HEK293 (cell line): Measurements from ENCODE around the gene TXNDC15.
A peak's percentile ranks its signal among the peaks of the same experiment; 100 is the strongest.

Experiments used
- BCL11A ChIP-seq: fragments of 450-650 bp; formaldehyde crosslinking; IDR thresholded peaks from 2 replicates; pipeline ENCODE4 v1.5.1; 2016; ENCODE audit warnings: low read depth, missing biosample characterization, missing genetic modification characterization
- KLF17 ChIP-seq: fragments of 450-650 bp; formaldehyde crosslinking; IDR thresholded peaks from 2 replicates; pipeline ENCODE4 v1.5.1; 2016; ENCODE audit warnings: missing biosample characterization, missing genetic modification characterization
- OVOL3 ChIP-seq: fragments of 450-650 bp; formaldehyde crosslinking; IDR thresholded peaks from 2 replicates; pipeline ENCODE4 v1.5.1; 2016; ENCODE audit warnings: missing biosample characterization, missing genetic modification characterization
- PATZ1 ChIP-seq: fragments of 450-650 bp; formaldehyde crosslinking; IDR thresholded peaks from 2 replicates; pipeline ENCODE4 v1.5.1; 2016; ENCODE audit warnings: missing biosample characterization, missing genetic modification characterization
- PRDM1 ChIP-seq: fragments of 450-650 bp; formaldehyde crosslinking; IDR thresholded peaks from 2 replicates; pipeline ENCODE4; 2016; ENCODE audit warnings: missing biosample characterization, missing genetic modification characterization
- TSHZ1 ChIP-seq: fragments of 450-650 bp; formaldehyde crosslinking; IDR thresholded peaks from 2 replicates; pipeline ENCODE4 v1.5.1; 2016; ENCODE audit warnings: missing biosample characterization, missing genetic modification characterization, borderline replicate concordance
- ZBTB1 ChIP-seq: fragments of 450-650 bp; formaldehyde crosslinking; IDR thresholded peaks from 2 replicates; pipeline ENCODE4 v1.5.1; 2016; ENCODE audit warnings: missing biosample characterization, missing genetic modification characterization
- ZBTB20 ChIP-seq: fragments of 450-650 bp; formaldehyde crosslinking; IDR thresholded peaks from 2 replicates; pipeline ENCODE4 v1.5.1; 2016; ENCODE audit warnings: missing biosample characterization, missing genetic modification characterization
- ZEB2 ChIP-seq: fragments of 450-650 bp; formaldehyde crosslinking; IDR thresholded peaks from 2 replicates; pipeline ENCODE4 v1.5.1; 2016; ENCODE audit warnings: missing biosample characterization, missing genetic modification characterization
- ZFHX2 ChIP-seq: fragments of 450-650 bp; formaldehyde crosslinking; conservative IDR thresholded peaks from 2 replicates; pipeline ENCODE4 v1.5.1; 2016; ENCODE audit warnings: missing biosample characterization, missing genetic modification characterization
- ZFP41 ChIP-seq: fragments of 450-650 bp; formaldehyde crosslinking; IDR thresholded peaks from 2 replicates; pipeline ENCODE4 v1.5.1; 2016; ENCODE audit warnings: missing biosample characterization, missing genetic modification characterization, borderline replicate concordance
- ZFP69B ChIP-seq: fragments of 450-650 bp; formaldehyde crosslinking; IDR thresholded peaks from 2 replicates; pipeline ENCODE4 v1.5.1; 2016; ENCODE audit warnings: missing biosample characterization, missing genetic modification characterization
- ZNF133 ChIP-seq: fragments of 450-650 bp; formaldehyde crosslinking; IDR thresholded peaks from 2 replicates; pipeline ENCODE4 v1.5.1; 2016; ENCODE audit warnings: missing biosample characterization, missing genetic modification characterization
- ZNF155 ChIP-seq: fragments of 450-650 bp; formaldehyde crosslinking; IDR thresholded peaks from 2 replicates; pipeline ENCODE4 v1.5.1; 2016; ENCODE audit warnings: missing biosample characterization, missing genetic modification characterization
- ZNF175 ChIP-seq: fragments of 450-650 bp; formaldehyde crosslinking; IDR thresholded peaks from 2 replicates; pipeline ENCODE4 v1.5.1; 2016; ENCODE audit warnings: missing biosample characterization, missing genetic modification characterization
- ZNF266 ChIP-seq: fragments of 450-650 bp; formaldehyde crosslinking; IDR thresholded peaks from 2 replicates; pipeline ENCODE4 v1.5.1; 2016; ENCODE audit warnings: missing biosample characterization, missing genetic modification characterization, low read depth
- ZNF324 ChIP-seq: fragments of 450-650 bp; formaldehyde crosslinking; IDR thresholded peaks from 2 replicates; pipeline ENCODE4 v1.5.1; 2016; ENCODE audit warnings: missing biosample characterization, missing genetic modification characterization
- ZNF426 ChIP-seq: fragments of 450-650 bp; formaldehyde crosslinking; IDR thresholded peaks from 2 replicates; pipeline ENCODE4 v1.5.1; 2017; ENCODE audit warnings: missing biosample characterization, missing genetic modification characterization, mild to moderate bottlenecking, inconsistent platforms, moderate library complexity
- ZNF549 ChIP-seq: fragments of 450-650 bp; IDR thresholded peaks from 2 replicates; pipeline ENCODE4 v1.5.1; 2018; ENCODE audit warnings: missing biosample characterization, missing genetic modification characterization, mild to moderate bottlenecking, inconsistent platforms, moderate library complexity
- ZNF558 ChIP-seq: fragments of 450-650 bp; formaldehyde crosslinking; IDR thresholded peaks from 2 replicates; pipeline ENCODE4 v1.5.1; 2016; ENCODE audit warnings: missing biosample characterization, missing genetic modification characterization
- ZNF560 ChIP-seq: fragments of 450-650 bp; formaldehyde crosslinking; IDR thresholded peaks from 2 replicates; pipeline ENCODE4 v1.5.1; 2017; ENCODE audit warnings: missing biosample characterization, missing genetic modification characterization, borderline replicate concordance
- ZNF580 ChIP-seq: fragments of 450-650 bp; formaldehyde crosslinking; IDR thresholded peaks from 2 replicates; pipeline ENCODE4 v1.5.1; 2016; ENCODE audit warnings: missing biosample characterization, missing genetic modification characterization
- ZNF785 ChIP-seq: fragments of 450-650 bp; formaldehyde crosslinking; IDR thresholded peaks from 2 replicates; pipeline ENCODE4 v1.5.1; 2016; ENCODE audit warnings: missing biosample characterization, missing genetic modification characterization
- ZNF830 ChIP-seq: fragments of 450-650 bp; IDR thresholded peaks from 2 replicates; pipeline ENCODE4 v1.5.0; 2018; ENCODE audit warnings: missing biosample characterization, missing genetic modification characterization, low read depth, mild to moderate bottlenecking, moderate library complexity
- ZNF843 ChIP-seq: fragments of 450-650 bp; formaldehyde crosslinking; IDR thresholded peaks from 2 replicates; pipeline ENCODE4 v1.5.1; 2016; ENCODE audit warnings: missing biosample characterization, missing genetic modification characterization
- TF ChIP-seq, protein P1 (sequence below): fragments of 450-650 bp; formaldehyde crosslinking; IDR thresholded peaks from 2 replicates; pipeline ENCODE4 v1.5.1; 2017; ENCODE audit warnings: missing biosample characterization, missing genetic modification characterization
- TF ChIP-seq, protein P2 (sequence below): fragments of 450-650 bp; formaldehyde crosslinking; IDR thresholded peaks from 2 replicates; pipeline ENCODE4 v1.5.1; 2016; ENCODE audit warnings: missing biosample characterization, missing genetic modification characterization
- TF ChIP-seq, protein P3 (sequence below): fragments of 450-650 bp; formaldehyde crosslinking; IDR thresholded peaks from 2 replicates; pipeline ENCODE4 v1.5.1; 2016; ENCODE audit warnings: missing biosample characterization, missing genetic modification characterization

The TXNDC15 gene

GRCh38 chr5:134904610-134905245, 30.6 kb downstream of the TXNDC15 start, which contains the start of gene PCBD2 (continued):
- 0 out of 2 replicates have a peak, but pooled peaks have one; percentile 59 for TF ChIP-seq ZNF324
- 0 out of 2 replicates have a peak, but pooled peaks have one; percentile 6 for TF ChIP-seq ZNF580
- no peak for TF ChIP-seq ZNF830
- TF ChIP-seq ZFP41 (tag by site-specific recombination), result no peak
- no peak for TF ChIP-seq ZNF266 (tag by site-specific recombination)
- TF ChIP-seq ZNF549 (tag by site-specific recombination), result peak; percentile 58; the same call in 1 of the 2 replicates
- TF ChIP-seq KLF17 (tag by site-specific recombination), result peak; percentile 74; the same call in 1 of the 2 replicates
- TF ChIP-seq ZNF426 (tag by site-specific recombination), result no peak
- TF ChIP-seq ZFHX2 (tag by site-specific recombination), result peak; percentile 94
- TF ChIP-seq OVOL3 (tag by site-specific recombination), result no peak
- TF ChIP-seq ZNF785, result no peak
- TF ChIP-seq PRDM1, result no peak
- TF ChIP-seq ZFP69B (tag by site-specific recombination), result no peak
- no peak for TF ChIP-seq ZNF560 (tag by site-specific recombination)
- no peak for TF ChIP-seq ZNF133
- peak; percentile 95 for TF ChIP-seq PATZ1 (tag by site-specific recombination)
- TF ChIP-seq ZEB2 (tag by site-specific recombination), result peak; percentile 81
- TF ChIP-seq ZBTB20 (tag by site-specific recombination), result peak; percentile 74; the same call in 1 of the 2 replicates
- no peak for TF ChIP-seq ZBTB1 (tag by site-specific recombination)
- TF ChIP-seq ZNF175 (tag by site-specific recombination), result no peak
- peak; percentile 24; the same call in 1 of the 2 replicates for TF ChIP-seq TSHZ1
- TF ChIP-seq BCL11A (tag by site-specific recombination), result no peak
- TF ChIP-seq, protein P1, sequence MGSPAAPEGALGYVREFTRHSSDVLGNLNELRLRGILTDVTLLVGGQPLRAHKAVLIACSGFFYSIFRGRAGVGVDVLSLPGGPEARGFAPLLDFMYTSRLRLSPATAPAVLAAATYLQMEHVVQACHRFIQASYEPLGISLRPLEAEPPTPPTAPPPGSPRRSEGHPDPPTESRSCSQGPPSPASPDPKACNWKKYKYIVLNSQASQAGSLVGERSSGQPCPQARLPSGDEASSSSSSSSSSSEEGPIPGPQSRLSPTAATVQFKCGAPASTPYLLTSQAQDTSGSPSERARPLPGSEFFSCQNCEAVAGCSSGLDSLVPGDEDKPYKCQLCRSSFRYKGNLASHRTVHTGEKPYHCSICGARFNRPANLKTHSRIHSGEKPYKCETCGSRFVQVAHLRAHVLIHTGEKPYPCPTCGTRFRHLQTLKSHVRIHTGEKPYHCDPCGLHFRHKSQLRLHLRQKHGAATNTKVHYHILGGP, result no peak
- no peak for TF ChIP-seq ZNF558
- TF ChIP-seq, protein P2, sequence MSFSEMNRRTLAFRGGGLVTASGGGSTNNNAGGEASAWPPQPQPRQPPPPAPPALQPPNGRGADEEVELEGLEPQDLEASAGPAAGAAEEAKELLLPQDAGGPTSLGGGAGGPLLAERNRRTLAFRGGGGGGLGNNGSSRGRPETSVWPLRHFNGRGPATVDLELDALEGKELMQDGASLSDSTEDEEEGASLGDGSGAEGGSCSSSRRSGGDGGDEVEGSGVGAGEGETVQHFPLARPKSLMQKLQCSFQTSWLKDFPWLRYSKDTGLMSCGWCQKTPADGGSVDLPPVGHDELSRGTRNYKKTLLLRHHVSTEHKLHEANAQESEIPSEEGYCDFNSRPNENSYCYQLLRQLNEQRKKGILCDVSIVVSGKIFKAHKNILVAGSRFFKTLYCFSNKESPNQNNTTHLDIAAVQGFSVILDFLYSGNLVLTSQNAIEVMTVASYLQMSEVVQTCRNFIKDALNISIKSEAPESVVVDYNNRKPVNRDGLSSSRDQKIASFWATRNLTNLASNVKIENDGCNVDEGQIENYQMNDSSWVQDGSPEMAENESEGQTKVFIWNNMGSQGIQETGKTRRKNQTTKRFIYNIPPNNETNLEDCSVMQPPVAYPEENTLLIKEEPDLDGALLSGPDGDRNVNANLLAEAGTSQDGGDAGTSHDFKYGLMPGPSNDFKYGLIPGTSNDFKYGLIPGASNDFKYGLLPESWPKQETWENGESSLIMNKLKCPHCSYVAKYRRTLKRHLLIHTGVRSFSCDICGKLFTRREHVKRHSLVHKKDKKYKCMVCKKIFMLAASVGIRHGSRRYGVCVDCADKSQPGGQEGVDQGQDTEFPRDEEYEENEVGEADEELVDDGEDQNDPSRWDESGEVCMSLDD (tag by site-specific recombination), result peak; percentile 47; the same call in 1 of the 2 replicates
- TF ChIP-seq ZNF155 (tag by site-specific recombination), result no peak
- TF ChIP-seq ZNF843 (tag by site-specific recombination), result 0 out of 2 replicates have a peak, but pooled peaks have one; percentile 31
- TF ChIP-seq, protein P3, sequence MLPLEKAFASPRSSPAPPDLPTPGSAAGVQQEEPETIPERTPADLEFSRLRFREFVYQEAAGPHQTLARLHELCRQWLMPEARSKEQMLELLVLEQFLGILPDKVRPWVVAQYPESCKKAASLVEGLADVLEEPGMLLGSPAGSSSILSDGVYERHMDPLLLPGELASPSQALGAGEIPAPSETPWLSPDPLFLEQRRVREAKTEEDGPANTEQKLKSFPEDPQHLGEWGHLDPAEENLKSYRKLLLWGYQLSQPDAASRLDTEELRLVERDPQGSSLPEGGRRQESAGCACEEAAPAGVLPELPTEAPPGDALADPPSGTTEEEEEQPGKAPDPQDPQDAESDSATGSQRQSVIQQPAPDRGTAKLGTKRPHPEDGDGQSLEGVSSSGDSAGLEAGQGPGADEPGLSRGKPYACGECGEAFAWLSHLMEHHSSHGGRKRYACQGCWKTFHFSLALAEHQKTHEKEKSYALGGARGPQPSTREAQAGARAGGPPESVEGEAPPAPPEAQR (tag by site-specific recombination), result no peak
